Rectal smooth muscle tissue (tissue), 1 donor: Measurements from ENCODE around the gene SLC29A4.
"Not testable (repeated sequence)": the region's sequence is repeated elsewhere in the genome, so short reads cannot be mapped to it uniquely, and the experiment has no call there.

Experiments
- H3K27ac ChIP-seq: one replicate; pipeline ENCODE4 v1.7.0; 2013; ENCODE audit warnings: low read depth, low read length, inconsistent platforms
- H3K27me3 ChIP-seq: one replicate; pipeline ENCODE4 v1.7.0; 2013; ENCODE audit warnings: low read length; ENCODE audit not compliant: control insufficient read depth, insufficient read depth
- H3K36me3 ChIP-seq: one replicate; pipeline ENCODE4 v1.7.0; 2013; ENCODE audit warnings: low read length; ENCODE audit not compliant: control insufficient read depth, insufficient read depth
- H3K4me1 ChIP-seq: one replicate; pipeline ENCODE4 v1.7.0; 2013; ENCODE audit warnings: low read length; ENCODE audit not compliant: control insufficient read depth, insufficient read depth
- H3K4me3 ChIP-seq: one replicate; pipeline ENCODE4 v1.7.0; 2013; ENCODE audit warnings: low read length
- H3K9ac ChIP-seq: one replicate; pipeline ENCODE4 v1.7.0; 2013; ENCODE audit warnings: low read length

The SLC29A4 gene

GRCh38 chr7:5263066-5263465 lies 19.7 kb upstream of the SLC29A4 start:
- not testable (repeated sequence) for H3K9ac ChIP-seq, H3K27ac ChIP-seq, H3K4me1 ChIP-seq, H3K4me3 ChIP-seq, H3K36me3 ChIP-seq, H3K27me3 ChIP-seq

GRCh38 chr7:5265320-5266190 lies 17.2 kb upstream of the SLC29A4 start:
- Histone ChIP-seq H3K9ac (no peak overlapping the region), H3K4me3 (no peak overlapping the region), H3K36me3 (no peaks in the 10 kb centered on the region), H3K4me1 (no peaks in the 10 kb centered on the region), H3K27me3 (no peaks in the 10 kb centered on the region), H3K27ac (no peak overlapping the region)

GRCh38 chr7:5266191-5267028 lies 16.3 kb upstream of the SLC29A4 start:
- Histone ChIP-seq H3K4me1 (no peaks in the 10 kb centered on the region), H3K9ac (no peak overlapping the region), H3K36me3 (no peaks in the 10 kb centered on the region), H3K4me3 (no peak overlapping the region), H3K27ac (no peak overlapping the region), H3K27me3 (no peaks in the 10 kb centered on the region)

DNA sequence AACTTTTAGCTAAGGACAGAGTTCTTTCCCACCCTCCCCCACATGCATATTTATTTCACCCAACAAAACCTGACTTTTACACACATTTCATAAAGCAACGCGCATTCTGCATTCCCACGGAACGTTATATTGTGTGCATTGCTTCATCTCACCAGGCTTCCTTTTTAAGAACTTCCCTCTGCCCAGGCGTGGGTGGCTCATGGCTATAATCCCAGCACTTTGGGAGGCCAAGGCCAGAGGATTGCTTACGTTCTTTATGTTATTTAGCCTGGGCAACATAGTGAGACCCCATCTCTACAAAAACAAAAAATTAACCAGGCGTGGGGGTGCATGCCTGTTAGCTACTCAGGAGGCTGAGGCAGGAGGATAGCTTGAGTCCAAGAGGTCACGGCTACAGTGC lies 14.9 kb upstream of the SLC29A4 start:
- not testable (repeated sequence) for H3K27ac ChIP-seq, H3K36me3 ChIP-seq, H3K27me3 ChIP-seq, H3K9ac ChIP-seq, H3K4me1 ChIP-seq, H3K4me3 ChIP-seq

- not testable (repeated sequence) for H3K36me3 ChIP-seq, H3K9ac ChIP-seq, H3K27me3 ChIP-seq, H3K27ac ChIP-seq, H3K4me1 ChIP-seq, H3K4me3 ChIP-seq
Observed at GRCh38 chr7:5269992-5270657, 12.6 kb upstream of the SLC29A4 start.

DNA sequence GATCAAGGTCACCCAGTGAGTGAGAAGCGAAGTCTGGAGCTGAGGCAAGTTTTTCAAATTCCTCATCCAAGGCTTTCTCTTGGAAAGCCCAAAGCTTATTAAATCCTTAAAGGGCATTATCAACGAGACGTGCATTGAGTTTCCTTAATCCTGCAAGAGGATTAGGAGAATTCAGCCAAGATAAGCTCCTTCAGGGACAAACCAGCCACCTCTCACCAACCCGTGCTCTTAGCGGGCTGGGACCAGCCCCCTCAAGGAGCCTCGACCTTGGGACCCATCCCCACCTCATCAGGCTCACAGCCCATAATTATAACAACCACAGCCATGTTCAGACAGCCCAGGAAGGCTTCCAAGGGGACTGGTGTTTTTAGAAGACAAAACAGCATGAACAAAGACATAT lies 12.0 kb upstream of the SLC29A4 start:
- Histone ChIP-seq H3K4me1 (no peaks in the 10 kb centered on the region), H3K27me3 (no peaks in the 10 kb centered on the region), H3K27ac (no peak overlapping the region), H3K4me3 (no peak overlapping the region), H3K9ac (no peak overlapping the region), H3K36me3 (no peaks in the 10 kb centered on the region)

DNA sequence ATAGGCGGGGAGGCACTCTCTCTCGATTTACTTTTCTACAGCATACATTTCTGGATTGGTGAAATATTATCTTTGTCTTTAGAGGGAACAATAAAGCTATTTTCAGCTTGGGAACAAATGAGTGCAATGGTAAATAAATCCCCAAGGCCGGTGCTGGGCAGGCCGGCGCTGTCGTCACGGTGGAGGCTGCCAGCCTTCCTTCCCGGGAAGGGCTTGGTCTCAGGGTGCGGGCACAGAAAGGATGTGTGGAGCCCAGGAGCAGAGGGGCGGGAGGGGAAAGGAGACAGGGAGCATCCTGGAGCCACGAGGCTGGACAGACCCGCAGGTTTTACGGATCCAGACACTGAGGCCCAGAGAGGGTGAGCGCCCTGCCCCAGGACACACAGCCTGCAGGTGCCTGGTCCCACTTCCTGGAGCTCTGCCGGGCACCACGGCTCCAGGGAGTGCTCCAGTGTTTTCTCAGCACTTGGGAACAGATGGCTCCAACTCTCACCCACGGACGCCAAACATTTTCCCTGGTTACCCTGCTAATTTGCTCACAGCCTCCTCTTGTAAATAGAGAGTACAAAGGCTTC lies 8.8 kb upstream of the SLC29A4 start:
- not testable (repeated sequence) for H3K4me3 ChIP-seq, H3K36me3 ChIP-seq, H3K4me1 ChIP-seq, H3K27ac ChIP-seq, H3K27me3 ChIP-seq, H3K9ac ChIP-seq

DNA sequence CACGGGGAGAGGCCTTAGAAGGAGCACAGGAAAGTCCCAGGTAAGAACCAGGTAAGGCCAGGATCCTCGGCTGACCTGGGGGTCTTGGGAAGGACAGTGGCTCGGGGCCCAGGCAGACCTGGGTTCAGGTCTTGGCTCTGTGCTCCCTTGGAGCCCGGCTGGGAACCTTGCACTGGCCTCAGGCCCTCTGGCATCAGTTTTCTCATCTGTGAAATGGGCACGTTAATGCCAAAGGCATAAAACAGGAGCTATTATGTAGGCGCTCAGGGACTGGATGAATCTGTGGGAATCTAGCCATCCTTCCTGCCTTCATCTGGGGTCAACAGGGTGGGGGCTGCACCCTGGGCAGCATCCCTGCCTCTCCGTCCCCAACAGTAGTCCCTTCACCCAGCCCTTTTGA lies 8.3 kb upstream of the SLC29A4 start:
- Histone ChIP-seq H3K4me3 (no peak overlapping the region), H3K36me3 (no peaks in the 10 kb centered on the region), H3K27ac (no peak overlapping the region), H3K27me3 (no peaks in the 10 kb centered on the region), H3K4me1 (no peaks in the 10 kb centered on the region), H3K9ac (no peak overlapping the region)

DNA sequence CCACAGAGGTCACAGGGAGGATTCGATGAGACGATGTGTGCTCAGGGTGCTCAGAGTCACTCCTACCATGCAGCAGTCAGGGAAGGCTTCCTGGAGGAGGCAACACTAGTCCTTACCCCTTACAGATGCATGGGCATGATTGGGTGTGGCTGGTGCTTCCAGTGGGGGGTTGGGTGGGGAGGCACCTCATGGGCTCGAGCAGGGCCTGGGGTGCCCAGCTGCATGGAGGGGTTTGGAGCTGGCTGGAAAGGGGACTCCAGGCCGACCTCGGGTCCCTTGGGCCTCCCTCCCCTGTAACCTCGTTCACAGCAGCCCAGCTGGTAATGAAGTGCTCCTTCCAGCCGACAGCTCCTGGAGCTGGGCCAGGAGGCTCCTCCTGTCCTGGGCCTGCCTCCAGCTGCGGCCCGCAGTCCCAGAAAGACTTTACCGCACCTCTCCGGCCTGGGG lies 7.7 kb upstream of the SLC29A4 start:
- not testable (repeated sequence) for H3K4me1 ChIP-seq, H3K9ac ChIP-seq, H3K27ac ChIP-seq, H3K36me3 ChIP-seq, H3K4me3 ChIP-seq, H3K27me3 ChIP-seq

GRCh38 chr7:5275510-5275909 lies 7.2 kb upstream of the SLC29A4 start:
- H3K4me1 ChIP-seq, H3K36me3 ChIP-seq, H3K27me3 ChIP-seq, H3K4me3 ChIP-seq, H3K9ac ChIP-seq, H3K27ac ChIP-seq: not testable (repeated sequence)

GRCh38 chr7:5276123-5276522 lies 6.6 kb upstream of the SLC29A4 start:
- H3K4me1 ChIP-seq, H3K9ac ChIP-seq, H3K4me3 ChIP-seq, H3K36me3 ChIP-seq, H3K27me3 ChIP-seq, H3K27ac ChIP-seq: not testable (repeated sequence)

GRCh38 chr7:5276611-5277010 lies 6.1 kb upstream of the SLC29A4 start:
- H3K36me3 ChIP-seq, result no peaks in the 10 kb centered on the region
- no peak overlapping the region for H3K4me3 ChIP-seq
- H3K27me3 ChIP-seq, result no peaks in the 10 kb centered on the region
- no peak overlapping the region for H3K27ac ChIP-seq
- H3K4me1 ChIP-seq, result no peaks in the 10 kb centered on the region
- no peak overlapping the region for H3K9ac ChIP-seq
